GM12873 (cell line): Measurements from ENCODE around the gene CFTR.

ENCODE experiments used
- TF ChIP-seq, protein P1 (sequence below): IDR thresholded peaks from 2 replicates; pipeline ENCODE4 v1.5.1; 2012; ENCODE audit warnings: low read depth, mild to moderate bottlenecking, moderate library complexity, low read length, control low read depth; ENCODE audit not compliant: insufficient read depth; ENCODE audit errors: missing control alignments

CFTR gene

DNA sequence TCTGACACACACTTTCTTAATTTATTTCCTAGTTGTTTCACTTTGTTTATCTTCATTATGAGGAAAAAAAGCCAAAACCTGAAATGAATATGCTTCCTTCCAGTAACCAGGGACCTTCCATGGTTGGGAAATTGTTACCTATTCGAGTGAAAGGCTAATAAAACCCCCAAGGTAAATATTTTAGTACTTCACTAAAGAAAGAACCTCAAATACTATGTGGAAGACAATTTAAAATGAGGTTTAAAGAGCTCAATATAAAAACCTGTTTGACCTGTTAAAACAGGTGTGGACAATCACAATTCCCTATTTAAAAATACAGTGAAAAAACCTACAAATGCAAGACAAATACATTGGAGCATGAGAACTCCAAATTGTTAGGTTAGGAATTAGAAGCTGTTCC lies 192.6 kb downstream of the CFTR start:
- TF ChIP-seq, protein P1, sequence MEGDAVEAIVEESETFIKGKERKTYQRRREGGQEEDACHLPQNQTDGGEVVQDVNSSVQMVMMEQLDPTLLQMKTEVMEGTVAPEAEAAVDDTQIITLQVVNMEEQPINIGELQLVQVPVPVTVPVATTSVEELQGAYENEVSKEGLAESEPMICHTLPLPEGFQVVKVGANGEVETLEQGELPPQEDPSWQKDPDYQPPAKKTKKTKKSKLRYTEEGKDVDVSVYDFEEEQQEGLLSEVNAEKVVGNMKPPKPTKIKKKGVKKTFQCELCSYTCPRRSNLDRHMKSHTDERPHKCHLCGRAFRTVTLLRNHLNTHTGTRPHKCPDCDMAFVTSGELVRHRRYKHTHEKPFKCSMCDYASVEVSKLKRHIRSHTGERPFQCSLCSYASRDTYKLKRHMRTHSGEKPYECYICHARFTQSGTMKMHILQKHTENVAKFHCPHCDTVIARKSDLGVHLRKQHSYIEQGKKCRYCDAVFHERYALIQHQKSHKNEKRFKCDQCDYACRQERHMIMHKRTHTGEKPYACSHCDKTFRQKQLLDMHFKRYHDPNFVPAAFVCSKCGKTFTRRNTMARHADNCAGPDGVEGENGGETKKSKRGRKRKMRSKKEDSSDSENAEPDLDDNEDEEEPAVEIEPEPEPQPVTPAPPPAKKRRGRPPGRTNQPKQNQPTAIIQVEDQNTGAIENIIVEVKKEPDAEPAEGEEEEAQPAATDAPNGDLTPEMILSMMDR = no peak

DNA sequence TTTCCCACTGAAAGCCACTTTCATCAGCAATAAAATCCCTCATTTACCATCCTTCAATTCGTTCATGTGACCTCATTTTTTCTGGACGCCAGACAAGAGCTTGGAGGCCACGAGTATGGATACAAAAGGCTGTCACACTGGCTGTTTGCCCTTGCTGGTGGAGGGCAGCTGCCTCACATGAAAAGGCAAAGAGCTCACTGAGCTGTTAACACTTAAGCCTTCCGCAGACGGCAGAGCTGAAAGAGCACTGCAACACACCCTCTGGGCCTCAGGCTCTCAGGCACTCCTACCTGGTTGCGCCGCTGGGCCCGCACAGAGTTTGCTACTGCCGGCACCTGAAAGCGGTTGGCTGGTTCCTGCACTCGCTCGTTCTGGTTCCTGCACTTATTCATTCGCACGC lies 193.5 kb downstream of the CFTR start:
- TF ChIP-seq, protein P1 = no peak

DNA sequence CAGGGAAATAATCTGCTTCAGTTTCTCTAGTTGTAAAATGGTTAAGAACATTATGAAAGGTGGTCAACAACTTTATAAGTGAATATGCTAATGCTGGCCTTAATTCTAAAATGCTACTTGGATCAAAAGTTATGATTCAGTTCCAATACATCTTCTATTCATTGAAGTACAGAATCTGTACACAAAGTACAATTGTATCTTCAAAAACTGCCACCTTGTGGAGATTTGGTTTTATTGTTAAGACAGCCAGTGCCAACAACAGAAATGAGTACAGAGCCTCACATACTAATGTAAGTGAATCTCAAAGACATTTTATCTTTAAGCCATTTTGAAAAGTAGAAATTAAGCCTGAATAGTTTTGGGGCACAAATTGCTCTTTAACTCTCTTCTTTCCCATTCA lies 194.0 kb downstream of the CFTR start:
- TF ChIP-seq, protein P1 = peak; percentile 15

DNA sequence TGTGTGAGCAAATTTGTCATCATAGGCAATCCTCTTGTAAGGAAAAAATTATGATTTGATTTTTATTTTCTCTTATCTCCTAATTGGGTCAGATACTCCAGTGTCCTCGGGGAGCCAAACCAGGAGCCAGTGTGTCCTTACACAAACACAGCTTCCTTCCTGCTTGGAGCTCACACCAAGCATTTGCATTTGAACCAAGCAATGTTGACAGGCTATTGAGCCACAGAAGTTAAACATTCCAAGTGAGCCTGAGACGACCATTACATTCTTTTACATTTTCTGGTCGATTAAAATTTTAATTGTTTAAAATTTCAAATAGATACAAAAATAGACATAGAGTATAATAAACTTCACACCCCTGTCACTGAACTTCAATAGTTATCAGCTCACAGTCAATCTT lies 194.8 kb downstream of the CFTR start:
- TF ChIP-seq, protein P1 = no peak

DNA sequence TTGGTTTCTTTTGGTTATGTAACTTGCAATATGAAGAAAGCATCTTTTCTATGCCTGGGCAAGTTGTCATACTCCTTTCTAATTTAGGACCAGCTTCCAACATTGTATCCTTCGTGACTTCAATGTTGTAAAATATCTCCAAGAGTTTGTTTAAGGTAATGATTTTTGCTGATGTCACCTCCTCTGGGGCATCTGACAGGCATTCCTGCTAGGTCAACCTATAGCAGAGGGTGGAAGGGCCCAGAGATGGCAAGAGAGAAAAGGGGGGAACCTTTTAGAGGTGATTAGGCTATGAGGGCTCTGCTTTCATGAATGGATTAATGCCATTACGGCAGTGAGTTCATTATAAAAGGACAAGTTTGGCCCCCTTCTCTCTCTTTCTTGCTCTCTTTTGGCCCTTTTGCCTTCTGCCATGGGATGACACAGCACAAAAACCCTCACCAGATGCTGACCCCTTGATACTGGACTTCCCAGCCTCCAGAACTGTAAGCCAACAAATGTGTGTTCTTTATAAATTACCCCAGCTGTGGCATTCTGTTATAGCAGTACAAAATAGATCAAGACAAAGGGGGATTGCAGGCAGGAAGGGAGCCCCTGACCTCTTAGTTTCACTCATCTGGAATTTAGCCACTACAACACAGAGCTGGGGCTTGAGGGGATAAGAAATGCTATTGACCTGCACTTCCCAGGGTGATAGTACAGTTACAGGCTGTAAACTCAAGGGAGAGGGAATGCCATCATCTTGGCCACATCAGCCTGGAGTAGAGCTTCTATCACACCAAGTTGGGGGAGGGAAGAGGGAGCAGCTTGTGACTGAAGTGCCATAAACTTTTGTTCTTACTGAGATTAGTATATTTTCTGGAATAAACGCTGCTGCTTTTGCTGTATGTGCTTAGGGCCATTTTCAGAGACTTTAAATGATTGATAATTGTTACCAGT lies 195.9 kb downstream of the CFTR start:
- TF ChIP-seq, protein P1 = no peak

DNA sequence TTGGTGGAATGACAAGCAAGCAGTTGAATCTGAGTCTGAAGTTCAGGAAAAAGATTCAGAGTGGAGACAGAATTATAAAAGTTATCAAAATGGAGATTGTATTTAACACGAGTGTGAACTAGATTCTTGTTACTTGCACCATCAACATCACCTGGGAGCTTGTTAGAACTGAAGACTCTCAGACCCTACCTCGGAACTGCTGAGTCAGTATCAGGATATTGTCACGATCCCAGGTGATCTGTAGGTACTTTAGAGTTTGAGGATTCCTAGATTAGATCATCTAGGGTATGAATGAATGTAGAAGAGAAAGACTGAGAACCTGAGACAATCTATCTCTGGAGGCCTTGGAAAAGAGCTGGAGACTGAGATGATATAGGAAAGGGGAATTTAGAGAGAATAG lies 199.3 kb downstream of the CFTR start:
- TF ChIP-seq, protein P1 = no peak

DNA sequence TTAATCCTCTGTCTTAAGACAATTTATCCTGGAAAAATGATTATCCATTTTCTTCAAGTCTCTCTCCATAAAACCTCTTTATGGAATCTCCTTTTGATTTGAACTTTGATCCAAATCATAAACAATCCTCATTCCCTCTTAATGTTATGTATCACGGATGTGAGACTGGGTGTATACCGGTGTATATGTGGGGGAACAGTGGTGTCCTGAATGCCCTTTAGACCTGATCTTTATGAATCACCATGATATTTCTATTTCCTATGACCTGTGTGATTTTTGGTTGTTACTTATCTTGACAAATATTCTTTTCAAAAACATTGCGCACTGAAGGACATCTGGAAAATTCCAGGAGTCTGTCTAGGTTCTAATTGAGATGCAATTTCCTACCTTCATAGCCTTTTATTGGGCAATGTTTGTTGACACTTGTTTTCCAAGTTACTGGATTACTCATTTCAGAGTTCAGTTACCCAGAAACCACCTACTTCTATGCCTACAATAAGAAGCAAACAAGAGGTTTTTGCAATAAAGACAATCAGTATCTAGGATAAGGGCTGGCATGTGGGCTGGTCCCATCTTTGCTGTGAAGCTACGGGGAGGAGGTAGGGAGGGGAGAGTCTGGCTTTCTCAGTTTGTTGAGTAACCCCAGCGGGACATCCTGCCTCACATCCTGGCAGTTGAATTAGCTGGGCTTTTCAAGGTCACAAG lies 203.0 kb downstream of the CFTR start:
- TF ChIP-seq, protein P1 = no peak
